Omental fat pad (tissue), 4 donors: ENCODE measurements around the gene FHOD3. TPM values are rescaled to one million over a fixed set of nuclear protein-coding genes. Genes with fewer than 3 reads are reported as not detected.

Experiments
- ATAC-seq: fragments of 150-250 bp; one replicate; pipeline ENCODE4 v1.9.1; 2016; ENCODE audit warnings: mild to moderate bottlenecking, moderate library complexity; ENCODE audit not compliant: low FRiP score
- DNase-seq: peaks from one replicate; pipeline ENCODE4 v3.0.0-alpha.2; 2019; ENCODE audit warnings: low spot score
- CTCF ChIP-seq, 3 donors: fragments of 450-650 bp; IDR thresholded peaks; one replicate each; pipeline ENCODE4 v1.5.1; 2016 to 2017; ENCODE audit warnings: antibody characterized with exemption in 3 of 3, mild to moderate bottlenecking in 3 of 3, moderate library complexity in 2 of 3
- total RNA-seq, 4 donors: library from RNA; depleted of rRNA; stranded (reverse); fragments of >200 nt; gene quantifications; one replicate each; pipeline ENCODE4 v1.1.0, GENCODE V29; 2016

Gene FHOD3
- total RNA-seq, 4 donors from 2014 or later: 0.96 to 3.8 (median 2.3) TPM

GRCh38 chr18:36572135-36572856 lies 274.8 kb downstream of the FHOD3 start:
- DNase-seq: no peak
- no peak for ATAC-seq
- TF ChIP-seq CTCF (IDR thresholded peaks at IDR 0.05): no peak

- no peak for TF ChIP-seq CTCF (IDR thresholded peaks at IDR 0.05)
- DNase-seq (no peak), ATAC-seq (no peak)
These were observed 278.8 kb downstream of the FHOD3 start for GRCh38 chr18:36576339-36576738.

- ATAC-seq: no peak
- TF ChIP-seq CTCF (IDR thresholded peaks at IDR 0.05): no peak
- DNase-seq: no peak
These were observed 281.6 kb downstream of the FHOD3 start for GRCh38 chr18:36578871-36579710.

GRCh38 chr18:36580266-36580665 lies 282.8 kb downstream of the FHOD3 start:
- no peak for DNase-seq
- ATAC-seq: no peak
- no peak for TF ChIP-seq CTCF (IDR thresholded peaks at IDR 0.05)

GRCh38 chr18:36580874-36581750 lies 283.6 kb downstream of the FHOD3 start:
- DNase-seq (no peak), ATAC-seq (no peak)
- TF ChIP-seq CTCF (IDR thresholded peaks at IDR 0.05): no peak

- DNase-seq (no peak), ATAC-seq (no peak)
- no peak for TF ChIP-seq CTCF (IDR thresholded peaks at IDR 0.05)
These were observed 285.7 kb downstream of the FHOD3 start for GRCh38 chr18:36582988-36583745.
